CD14-positive monocyte (primary cell): ENCODE measurements around the gene ANAPC13. TPM values are rescaled to one million over a fixed set of nuclear protein-coding genes. Genes with fewer than 3 reads are reported as not detected.

Source experiments
- DNase-seq, 3 donors: peaks; one replicate each; pipeline ENCODE4 v3.0.0-alpha.2; 2011 to 2022
- H2AFZ ChIP-seq: 2 replicates; pipeline ENCODE4 v1.6.0; 2012; ENCODE audit warnings: mild to moderate bottlenecking, low read depth, low read length, inconsistent platforms; ENCODE audit not compliant: insufficient read depth, poor library complexity, severe bottlenecking
- H3K27ac ChIP-seq, 2 donors: 1 replicate in 1 of 2; 2 replicates in 1 of 2; pipeline ENCODE4 v1.5.1; 2012 to 2013; ENCODE audit warnings: low read length in 2 of 2, control low read depth in 1 of 2, inconsistent platforms in 1 of 2, low read depth in 1 of 2, mild to moderate bottlenecking in 1 of 2
- H3K27me3 ChIP-seq, 2 donors: one replicate each; pipeline versions ENCODE4 v1.6.0 to v1.6.1; 2011 to 2013; ENCODE audit warnings: low read length in 2 of 2; ENCODE audit not compliant: control insufficient read depth in 2 of 2, insufficient read depth in 2 of 2
- H3K36me3 ChIP-seq, 2 donors: replicated peaks in 1 of 2; 1 replicate in 1 of 2; 2 replicates in 1 of 2; pipeline versions ENCODE4 v1.5.1 to v1.6.1; 2012 to 2013; ENCODE audit warnings: low read length in 2 of 2, control low read depth in 1 of 2, inconsistent platforms in 1 of 2, mild to moderate bottlenecking in 1 of 2; ENCODE audit not compliant: insufficient read depth in 2 of 2, control insufficient read depth in 1 of 2
- H3K4me1 ChIP-seq, 2 donors: 1 replicate in 1 of 2; 2 replicates in 1 of 2; pipeline versions ENCODE4 v1.5.1 to v1.6.1; 2012 to 2013; ENCODE audit warnings: low read length in 2 of 2, control low read depth in 1 of 2, inconsistent platforms in 1 of 2, mild to moderate bottlenecking in 1 of 2, moderate library complexity in 1 of 2; ENCODE audit not compliant: insufficient read depth in 2 of 2, control insufficient read depth in 1 of 2
- H3K4me2 ChIP-seq: replicated peaks from 2 replicates; pipeline ENCODE3; 2012; ENCODE audit warnings: low read length, moderate library complexity, mild to moderate bottlenecking; ENCODE audit not compliant: poor library complexity, severe bottlenecking; ENCODE audit errors: extremely low read depth
- H3K4me3 ChIP-seq, 3 experiments: fragments of 200-600 bp in 1 of 3; sonication (generic) in 1 of 3; replicated peaks in 1 of 3; 1 replicate in 2 of 3; 2 replicates in 1 of 3; pipeline ENCODE4 v1.5.1; 2011 to 2013; ENCODE audit warnings: low read length in 3 of 3, mild to moderate bottlenecking in 3 of 3, control low read depth in 2 of 3, low read depth in 2 of 3, inconsistent platforms in 1 of 3, moderate library complexity in 1 of 3
- H3K79me2 ChIP-seq: 2 replicates; pipeline ENCODE4 v1.6.0; 2012; ENCODE audit warnings: mild to moderate bottlenecking, control low read depth, inconsistent platforms, low read length, moderate library complexity; ENCODE audit not compliant: insufficient read depth
- H3K9ac ChIP-seq: 2 replicates; pipeline ENCODE4 v1.6.0; 2017; ENCODE audit warnings: low read length, mild to moderate bottlenecking; ENCODE audit not compliant: insufficient read depth, poor library complexity, severe bottlenecking
- H3K9me3 ChIP-seq, 2 donors: replicated peaks in 1 of 2; 1 replicate in 1 of 2; 2 replicates in 1 of 2; pipeline versions ENCODE4 v1.5.1 to v1.6.1; 2012 to 2013; ENCODE audit warnings: low read length in 2 of 2, control low read depth in 1 of 2; ENCODE audit not compliant: control insufficient read depth in 1 of 2, insufficient read depth in 1 of 2
- H4K20me1 ChIP-seq: 2 replicates; pipeline ENCODE4 v1.6.0; 2012; ENCODE audit warnings: mild to moderate bottlenecking, low read length, control low read depth, moderate library complexity; ENCODE audit not compliant: insufficient read depth
- H3K27ac Mint-ChIP-seq, 7 donors: one replicate each; pipeline ENCODE4 v1.8.0; 2020; ENCODE audit warnings: mild to moderate bottlenecking in 7 of 7, mixed read lengths in 7 of 7, moderate library complexity in 6 of 7, inconsistent platforms in 2 of 7
- H3K27me3 Mint-ChIP-seq, 3 donors: one replicate each; pipeline ENCODE4 v1.8.0; 2021 to 2022; ENCODE audit warnings: low read depth in 3 of 3, mild to moderate bottlenecking in 3 of 3, mixed read lengths in 3 of 3, moderate library complexity in 3 of 3, inconsistent platforms in 1 of 3
- H3K36me3 Mint-ChIP-seq, 2 donors: one replicate each; pipeline ENCODE4 v1.8.0; 2020; ENCODE audit warnings: mixed read lengths in 2 of 2, inconsistent platforms in 1 of 2, mild to moderate bottlenecking in 1 of 2
- H3K4me1 Mint-ChIP-seq: one replicate; pipeline ENCODE4 v1.8.0; 2020; ENCODE audit warnings: mild to moderate bottlenecking, mixed read lengths
- H3K4me3 Mint-ChIP-seq, 2 donors: one replicate each; pipeline ENCODE4 v1.8.0; 2020; ENCODE audit warnings: mild to moderate bottlenecking in 2 of 2, mixed read lengths in 2 of 2, moderate library complexity in 1 of 2
- H3K9me3 Mint-ChIP-seq, 7 donors: one replicate each; pipeline ENCODE4 v1.8.0; 2020 to 2022; ENCODE audit warnings: mixed read lengths in 7 of 7, mild to moderate bottlenecking in 6 of 7, moderate library complexity in 6 of 7, inconsistent platforms in 2 of 7
- WGBS: methylation state at CpG from one replicate; pipeline ENCODE4 v1.1.5; 2013; ENCODE audit warnings: missing lambda C conversion rate; ENCODE audit not compliant: insufficient coverage; 5-methylcytosine and 5-hydroxymethylcytosine counted together
- intact Hi-C, 2 donors: fragments of 100-400 bp; cut with micrococcal nuclease; formaldehyde crosslinking; loops; one replicate each; pipeline versions ENCODE4 v1.15.0 to v1.15.1; 2023
- polyA plus RNA-seq, 3 donors: library from polyadenylated mRNA; depleted of rRNA in 1 of 3; unstranded in 2 of 3; stranded (reverse) in 1 of 3; fragments of 300-500 nt in 2 of 3; fragments of >200 nt in 1 of 3; fragmentation: Illumina TruSeq in 2 of 3; gene quantifications; 1 replicate in 2 of 3; 2 replicates in 1 of 3; pipeline ENCODE4 v1.2.3, GENCODE V29; 2012 to 2021
- TF ChIP-seq, protein P1 (sequence below): fragments of 200-600 bp; IDR thresholded peaks from one replicate; pipeline ENCODE4 v1.8.0; 2022; ENCODE audit warnings: antibody characterized with exemption, mild to moderate bottlenecking

ANAPC13 gene
- polyA plus RNA-seq, 3 donors: 33.5 to 102 (median 92.4) TPM

DNA sequence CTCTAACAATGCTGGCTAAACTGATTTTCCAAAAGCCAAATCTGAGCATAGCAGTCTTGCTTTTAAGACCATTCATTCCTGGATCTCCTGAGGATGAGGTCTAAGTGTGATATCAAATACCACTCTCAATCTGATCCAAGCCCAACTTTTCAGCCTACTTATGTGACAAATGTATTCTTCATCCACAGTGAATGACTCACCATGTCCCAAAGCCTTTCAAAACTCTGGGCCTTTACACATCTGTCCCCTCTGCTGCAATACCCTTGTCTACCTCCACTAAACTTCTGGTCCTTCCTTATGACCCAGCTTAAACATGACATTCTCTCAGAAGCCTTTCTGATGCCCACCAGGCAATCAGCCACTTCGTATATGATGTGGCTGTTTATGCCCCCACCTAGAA, 4.6 kb downstream of the ANAPC13 start:
- no CpG with 5 or more reads among the region's 1 CpG for WGBS
- Mint-ChIP-seq H3K36me3 (peaks cover 58 to 61% of the 10 kb centered on the region in 2 donors), H3K27me3 (peaks cover 0 to 2% (median 0%) of the 10 kb centered on the region in 3 donors), H3K4me3 (no peak overlapping the region), H3K9me3 (no peaks in the 10 kb centered on the region), H3K27ac (peak overlapping the region in 3 of 7 donors; percentile 11 to 55 (median 54)), H3K4me1 (peaks cover 25% of the 10 kb centered on the region)
- peaks cover 27 to 29% of the 10 kb centered on the region in 2 donors for H3K4me1 ChIP-seq
- no peak overlapping the region for H3K4me3 ChIP-seq
- no peak for DNase-seq
- H3K9me3 ChIP-seq: no peaks in the 10 kb centered on the region
- TF ChIP-seq, protein P1, sequence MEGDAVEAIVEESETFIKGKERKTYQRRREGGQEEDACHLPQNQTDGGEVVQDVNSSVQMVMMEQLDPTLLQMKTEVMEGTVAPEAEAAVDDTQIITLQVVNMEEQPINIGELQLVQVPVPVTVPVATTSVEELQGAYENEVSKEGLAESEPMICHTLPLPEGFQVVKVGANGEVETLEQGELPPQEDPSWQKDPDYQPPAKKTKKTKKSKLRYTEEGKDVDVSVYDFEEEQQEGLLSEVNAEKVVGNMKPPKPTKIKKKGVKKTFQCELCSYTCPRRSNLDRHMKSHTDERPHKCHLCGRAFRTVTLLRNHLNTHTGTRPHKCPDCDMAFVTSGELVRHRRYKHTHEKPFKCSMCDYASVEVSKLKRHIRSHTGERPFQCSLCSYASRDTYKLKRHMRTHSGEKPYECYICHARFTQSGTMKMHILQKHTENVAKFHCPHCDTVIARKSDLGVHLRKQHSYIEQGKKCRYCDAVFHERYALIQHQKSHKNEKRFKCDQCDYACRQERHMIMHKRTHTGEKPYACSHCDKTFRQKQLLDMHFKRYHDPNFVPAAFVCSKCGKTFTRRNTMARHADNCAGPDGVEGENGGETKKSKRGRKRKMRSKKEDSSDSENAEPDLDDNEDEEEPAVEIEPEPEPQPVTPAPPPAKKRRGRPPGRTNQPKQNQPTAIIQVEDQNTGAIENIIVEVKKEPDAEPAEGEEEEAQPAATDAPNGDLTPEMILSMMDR: no peak
- no peaks in the 10 kb centered on the region for H4K20me1 ChIP-seq
- intact Hi-C loops: loop anchor here (10.0 kb wide), 2 partner anchors 64 to 676 kb away; partner anchors contain the start of gene SRPRB (in 1 of the 2)
- peaks cover 53 to 61% of the 10 kb centered on the region in 2 donors for H3K36me3 ChIP-seq
- H3K27ac ChIP-seq: no peak overlapping the region
- peaks cover 26% of the 10 kb centered on the region for H3K79me2 ChIP-seq
- no peak overlapping the region for H3K9ac ChIP-seq
- no peaks in the 10 kb centered on the region for H3K27me3 ChIP-seq
- H3K4me2 ChIP-seq: no peak overlapping the region
- H2AFZ ChIP-seq: no peak overlapping the region

DNA sequence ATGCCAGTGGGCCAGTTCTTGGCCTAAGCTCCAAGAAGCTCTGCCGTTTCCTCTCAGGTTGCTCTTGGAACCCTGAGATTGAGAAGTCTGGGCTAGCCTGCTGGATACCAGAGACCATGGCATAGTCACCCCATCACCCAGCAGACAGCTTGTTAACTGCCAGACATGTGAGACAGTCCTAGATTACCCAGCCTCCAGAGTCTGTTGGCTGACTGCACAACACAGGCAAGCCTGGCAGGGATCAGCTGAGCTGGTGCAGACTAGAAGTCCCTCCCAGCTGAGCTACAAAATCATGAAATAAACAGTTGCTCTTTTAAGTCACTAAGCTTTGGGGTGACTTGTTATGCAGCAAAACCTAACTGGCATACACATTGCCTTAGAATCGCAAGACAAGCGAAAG, 5.2 kb downstream of the ANAPC13 start:
- Histone ChIP-seq H3K36me3 (peaks cover 55 to 67% of the 10 kb centered on the region in 2 donors), H4K20me1 (no peaks in the 10 kb centered on the region), H3K9me3 (no peaks in the 10 kb centered on the region), H3K27ac (peak overlapping the region in 1 of 2 donors; percentile 51), H3K9ac (no peak overlapping the region), H3K4me3 (no peak overlapping the region), H3K4me1 (peaks cover 27 to 29% of the 10 kb centered on the region in 2 donors), H3K4me2 (no peak overlapping the region), H3K79me2 (peaks cover 26% of the 10 kb centered on the region), H2AFZ (no peak overlapping the region), H3K27me3 (no peaks in the 10 kb centered on the region)
- Mint-ChIP-seq H3K4me1 (peaks cover 25% of the 10 kb centered on the region), H3K27me3 (peaks cover 0 to 2% (median 0%) of the 10 kb centered on the region in 3 donors), H3K9me3 (no peaks in the 10 kb centered on the region), H3K4me3 (no peak overlapping the region), H3K36me3 (peaks cover 63 to 67% of the 10 kb centered on the region in 2 donors), H3K27ac (peak overlapping the region in 2 of 7 donors; percentile 54 to 58)
- DNase-seq: no peak
- intact Hi-C loops: loop anchor here (10.0 kb wide), 2 partner anchors 64 to 676 kb away; partner anchors contain the start of gene SRPRB (in 1 of the 2)
- TF ChIP-seq, protein P1: no peak
- 100% methylated on average over 3 of the region's 3 CpGs for WGBS
